H1 (cell line): Measurements from ENCODE around the gene RPTOR. TPM values are rescaled to one million over a fixed set of nuclear protein-coding genes. Genes with fewer than 3 reads are reported as not detected.

Experiments used
- BACH1 ChIP-seq: IDR thresholded peaks from 2 replicates; pipeline ENCODE4 v1.6.1; 2012; ENCODE audit warnings: low read length, improper control_type of control experiment
- CEBPB ChIP-seq: IDR thresholded peaks from 2 replicates; pipeline ENCODE4 v1.6.1; 2012; ENCODE audit warnings: low read depth, low read length
- CHD1 ChIP-seq: IDR thresholded peaks from 2 replicates; pipeline ENCODE4 v1.6.1; 2012; ENCODE audit warnings: low read depth, low read length, improper control_type of control experiment
- CHD2 ChIP-seq: IDR thresholded peaks from 2 replicates; pipeline ENCODE4 v1.6.1; 2012; ENCODE audit warnings: low read length, improper control_type of control experiment
- EGR1 ChIP-seq: IDR thresholded peaks from 2 replicates; pipeline ENCODE4 v1.6.1; 2011; ENCODE audit warnings: low read depth, low read length, borderline replicate concordance
- HDAC2 ChIP-seq, 2 experiments: fragments of 300-600 bp in 1 of 2; sonication (generic) in 1 of 2; IDR thresholded peaks; 2 replicates each; pipeline ENCODE4 v1.6.1; 2011 to 2012; ENCODE audit warnings: low read depth in 2 of 2, low read length in 2 of 2, mild to moderate bottlenecking in 2 of 2, moderate library complexity in 2 of 2, borderline replicate concordance in 1 of 2, inconsistent platforms in 1 of 2
- KDM5A ChIP-seq: fragments of 200-600 bp; IDR thresholded peaks from 2 replicates; pipeline ENCODE4 v1.7.1; 2012; ENCODE audit warnings: mild to moderate bottlenecking, low read length, inconsistent platforms, mixed read lengths
- TBP ChIP-seq: IDR thresholded peaks from 2 replicates; pipeline ENCODE4 v1.6.1; 2011; ENCODE audit warnings: low read depth, low read length, improper control_type of control experiment
- polyA plus RNA-seq, 7 experiments: library from polyadenylated mRNA; depleted of rRNA in 3 of 7; stranded (reverse) in 5 of 7; unstranded in 2 of 7; fragments of >200 nt in 5 of 7; fragments of 200-250 nt in 2 of 7; gene quantifications; 1 replicate in 5 of 7; 2 replicates in 1 of 7; 4 replicates in 1 of 7; pipeline versions ENCODE4 v1.2.1 to v1.2.3, GENCODE V29; 2011 to 2013; ENCODE audit warnings: missing spikeins in 2 of 7, mixed read lengths in 2 of 7
- total RNA-seq: library from RNA; stranded (reverse); fragmentation: NEBNext Ultra II Directional; extraction: Animal tissue kit (Norgen Biotek cat#: 25700); gene quantifications from 2 replicates; pipeline ENCODE4 v1.2.1, GENCODE V29; 2021

RPTOR gene
- total and polyA plus RNA-seq, 2 of the 8 experiments (the other 6 are each of a cell fraction or from before 2014, with no cell fraction given) = 6.9 to 28.7 TPM

- TF ChIP-seq HDAC2 (IDR thresholded peaks at IDR 0.05; ENCODE audit: borderline replicate concordance in 1 of 2, low read depth in 2 of 2, low read length in 2 of 2) (no peak), TBP (no peak), BACH1 (no peak), CHD2 (no peak), CEBPB (no peak), CHD1 (no peak), EGR1 (no peak), KDM5A (no peak)
Measured at GRCh38 chr17:80633207-80633606, 88.6 kb downstream of the RPTOR start (continued).
